Pancreas (tissue), 10 donors: ENCODE measurements around the gene OSBPL6. TPM values are rescaled to one million over a fixed set of nuclear protein-coding genes. Genes with fewer than 3 reads are reported as not detected.

Source experiments
- ATAC-seq, 4 donors: fragments of 200-7000 bp; cut with Tn5 transposase; one replicate each; pipeline versions ENCODE4 v1.8.0 to v1.9.1; 2020; ENCODE audit warnings: mild to moderate bottlenecking in 4 of 4, moderate library complexity in 4 of 4
- DNase-seq, 6 donors: peaks; one replicate each; pipeline ENCODE4 v3.0.0-alpha.2; 2020
- FAIRE-seq: peaks from 2 replicates; lab custom pipeline; 2012; peaks lifted over from hg19 to GRCh38; lab: Jason Lieb, UNC
- H3K27ac ChIP-seq, 4 donors: fragments of 200-600 bp; sonication (generic); 1 replicate in 3 of 4; 2 replicates in 1 of 4; pipeline versions ENCODE4 v1.5.0 to v1.8.0; 2020
- H3K27me3 ChIP-seq, 4 donors: fragments of 200-600 bp; one replicate each; pipeline ENCODE4 v1.8.0; 2021
- H3K36me3 ChIP-seq, 3 donors: fragments of 200-600 bp; sonication (generic) in 1 of 3; one replicate each; pipeline versions ENCODE4 v1.5.0 to v1.8.0; 2020 to 2021
- H3K4me1 ChIP-seq, 3 donors: fragments of 200-600 bp; one replicate each; pipeline ENCODE4 v1.8.0; 2021
- H3K4me3 ChIP-seq, 4 donors: fragments of 200-600 bp; sonication (generic) in 2 of 4; one replicate each; pipeline versions ENCODE4 v1.5.0 to v1.8.0; 2020 to 2021
- H3K9me3 ChIP-seq, 4 donors: fragments of 200-600 bp; one replicate each; pipeline ENCODE4 v1.8.0; 2021
- WGBS, 2 donors: extraction: QIAGEN DNeasy Blood & Tissue Kit; methylation state at CpG; one replicate each; pipeline ENCODE4 v1.1.7; 2013; 5-methylcytosine and 5-hydroxymethylcytosine counted together
- intact Hi-C, 3 donors: fragments of 100-400 bp; cut with DNase I; formaldehyde crosslinking; loops; one replicate each; pipeline versions ENCODE4 v1.11.1 to v1.14.2; 2022
- polyA plus RNA-seq, 2 donors: library from polyadenylated mRNA; stranded (reverse); fragments of 200-250 nt; gene quantifications; one replicate each; pipeline ENCODE4 v1.2.3, GENCODE V29; 2013
- total RNA-seq, 6 donors: library from RNA; stranded (reverse); fragmentation: NEBNext Ultra II Directional in 4 of 6; extraction: Animal tissue kit (Norgen Biotek cat#: 25700) in 4 of 6; gene quantifications; one replicate each; pipeline versions ENCODE4 v1.2.1 to v1.2.4, GENCODE V29; 2021 to 2023
- TF ChIP-seq, protein P1 (sequence below), 4 donors: fragments of 200-600 bp; sonication (generic) in 3 of 4; IDR thresholded peaks; one replicate each; pipeline versions ENCODE4 v1.5.0 to v1.8.0; 2021; ENCODE audit warnings: antibody characterized with exemption in 4 of 4
- donor health status: healthy with polysubstance abuse.
- donor health status: DM: no; HTN: no; CAD: no; lungs with moderate emphysema.
- donor health status: DM: no; HTN: no; CAD: no.
- donor health status: control.
- donor health status: control.
- donor health status: Bipolar disorder and iron deficiency.
- donor health status: DM: yes; HTN: yes; CAD: no.
- donor health status: DM: no; HTN: no; CAD: no.
- donor health status: DM: no; HTN: no; CAD: no.
- donor health status: DM: yes; HTN: yes; CAD: no.

OSBPL6 gene
- total and polyA plus RNA-seq, 8 donors, result 0.30 to 1.4 (median 0.79) TPM

DNA sequence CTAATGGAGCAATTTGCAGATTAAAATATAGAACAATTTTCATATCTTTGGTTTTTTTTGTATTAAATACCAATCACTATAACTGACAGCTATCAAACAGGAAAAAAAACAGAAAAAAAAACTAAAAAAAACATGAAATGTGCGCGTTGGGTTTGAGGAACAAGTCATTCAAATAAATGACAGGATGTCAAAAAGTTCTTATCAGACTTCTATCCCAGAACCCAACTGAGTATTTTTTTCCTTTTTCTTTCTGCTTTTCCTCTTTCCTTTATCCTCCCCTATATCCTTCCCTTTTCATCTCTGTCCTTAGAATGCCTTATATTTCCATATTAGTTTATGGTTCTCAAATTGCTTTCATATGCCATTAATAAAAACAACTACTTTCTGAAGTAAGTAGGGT lies 242.3 kb downstream of the OSBPL6 start:
- Histone ChIP-seq H3K4me1 (peaks cover 0 to 5% (median 5%) of the 10 kb centered on the region in 3 donors), H3K4me3 (no peak overlapping the region), H3K27ac (no peak overlapping the region), H3K36me3 (peaks cover 0 to 54% (median 15%) of the 10 kb centered on the region in 3 donors), H3K27me3 (no peaks in the 10 kb centered on the region), H3K9me3 (no peaks in the 10 kb centered on the region)
- intact Hi-C loops, result no loop called here
- FAIRE-seq, result no peak
- ATAC-seq, result no peak
- no peak for DNase-seq
- TF ChIP-seq, protein P1, sequence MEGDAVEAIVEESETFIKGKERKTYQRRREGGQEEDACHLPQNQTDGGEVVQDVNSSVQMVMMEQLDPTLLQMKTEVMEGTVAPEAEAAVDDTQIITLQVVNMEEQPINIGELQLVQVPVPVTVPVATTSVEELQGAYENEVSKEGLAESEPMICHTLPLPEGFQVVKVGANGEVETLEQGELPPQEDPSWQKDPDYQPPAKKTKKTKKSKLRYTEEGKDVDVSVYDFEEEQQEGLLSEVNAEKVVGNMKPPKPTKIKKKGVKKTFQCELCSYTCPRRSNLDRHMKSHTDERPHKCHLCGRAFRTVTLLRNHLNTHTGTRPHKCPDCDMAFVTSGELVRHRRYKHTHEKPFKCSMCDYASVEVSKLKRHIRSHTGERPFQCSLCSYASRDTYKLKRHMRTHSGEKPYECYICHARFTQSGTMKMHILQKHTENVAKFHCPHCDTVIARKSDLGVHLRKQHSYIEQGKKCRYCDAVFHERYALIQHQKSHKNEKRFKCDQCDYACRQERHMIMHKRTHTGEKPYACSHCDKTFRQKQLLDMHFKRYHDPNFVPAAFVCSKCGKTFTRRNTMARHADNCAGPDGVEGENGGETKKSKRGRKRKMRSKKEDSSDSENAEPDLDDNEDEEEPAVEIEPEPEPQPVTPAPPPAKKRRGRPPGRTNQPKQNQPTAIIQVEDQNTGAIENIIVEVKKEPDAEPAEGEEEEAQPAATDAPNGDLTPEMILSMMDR (IDR thresholded peaks at IDR 0.05), result no peak
- 82 to 84% methylated on average over 2 of the region's 2 CpGs for WGBS, 2 donors

DNA sequence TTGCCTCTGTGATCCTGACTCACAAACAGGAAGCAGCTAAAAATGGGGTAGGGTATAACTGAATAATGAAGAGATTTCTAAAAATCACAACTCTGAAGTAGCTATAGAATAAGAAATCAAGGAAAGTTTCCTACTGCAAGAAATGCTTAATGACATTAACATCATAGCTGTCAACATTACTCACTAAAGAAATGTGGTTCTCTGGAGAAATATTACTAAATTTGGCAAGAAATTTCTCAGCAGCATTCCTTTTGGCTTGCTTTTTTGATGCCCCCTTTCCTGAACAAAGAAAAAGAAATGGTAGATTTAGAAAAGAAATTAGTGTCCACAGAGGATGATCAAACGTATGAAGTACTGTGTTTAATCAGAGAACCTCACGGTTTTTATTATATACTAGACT lies 247.1 kb downstream of the OSBPL6 start:
- DNase-seq, result no peak
- 83 to 87% methylated on average over 2 of the region's 2 CpGs for WGBS, 2 donors
- no peak for ATAC-seq
- no peak overlapping the region for H3K4me3 ChIP-seq
- FAIRE-seq, result no peak
- peaks cover 3 to 52% (median 7%) of the 10 kb centered on the region in 3 donors for H3K36me3 ChIP-seq
- no peaks in the 10 kb centered on the region for H3K27me3 ChIP-seq
- no peak overlapping the region for H3K27ac ChIP-seq
- intact Hi-C loops, result no loop called here
- TF ChIP-seq, protein P1 (IDR thresholded peaks at IDR 0.05), result no peak
- peaks cover 0 to 5% (median 5%) of the 10 kb centered on the region in 3 donors for H3K4me1 ChIP-seq
- H3K9me3 ChIP-seq, result no peaks in the 10 kb centered on the region

DNA sequence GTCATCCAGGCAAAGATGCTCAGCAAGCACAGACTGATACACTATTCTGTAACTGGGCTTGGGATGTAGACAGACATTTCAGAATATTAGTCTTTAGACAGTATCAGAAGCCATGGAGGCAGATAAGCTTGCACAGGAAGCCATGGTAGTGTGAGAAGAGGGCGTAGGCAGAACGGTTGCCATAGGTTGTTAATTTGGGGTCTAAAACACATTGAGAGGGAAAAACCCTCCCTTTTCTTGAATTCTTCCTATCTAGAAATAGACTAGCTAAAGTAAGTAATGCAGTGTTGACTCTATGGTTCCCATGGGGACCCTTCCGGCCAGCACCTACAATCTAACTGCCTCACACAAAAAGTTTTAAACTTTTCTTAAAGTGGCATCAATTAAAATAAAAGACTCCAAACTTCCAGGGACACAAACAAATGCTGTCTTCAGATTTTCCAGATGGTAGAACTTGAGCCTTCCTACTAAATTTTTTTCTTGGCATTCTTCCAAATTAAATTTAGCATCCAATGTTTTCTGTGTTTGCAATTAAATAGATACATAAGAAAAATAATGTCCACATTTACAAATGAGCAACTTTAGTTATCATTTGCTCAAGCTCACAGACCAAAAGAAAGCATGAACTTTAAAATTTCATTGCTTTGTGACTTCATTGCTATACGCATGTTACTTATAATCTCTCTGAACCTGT lies 254.8 kb downstream of the OSBPL6 start:
- Histone ChIP-seq H3K4me1 (peaks cover 10 to 22% (median 14%) of the 10 kb centered on the region in 3 donors), H3K4me3 (peak overlapping the region in 3 of 4 donors; percentile 83 to 98 (median 88)), H3K9me3 (no peaks in the 10 kb centered on the region), H3K27ac (peak overlapping the region in 3 of 4 donors; percentile 92 to 99 (median 96)), H3K27me3 (no peaks in the 10 kb centered on the region), H3K36me3 (peaks cover 0 to 15% (median 6%) of the 10 kb centered on the region in 3 donors)
- ATAC-seq (no peak), FAIRE-seq (no peak), DNase-seq (no peak)
- WGBS, 2 donors, result 67 to 82% methylated on average over 4 of the region's 4 CpGs
- intact Hi-C loops, result no loop called here
- TF ChIP-seq, protein P1 (IDR thresholded peaks at IDR 0.05), result no peak

DNA sequence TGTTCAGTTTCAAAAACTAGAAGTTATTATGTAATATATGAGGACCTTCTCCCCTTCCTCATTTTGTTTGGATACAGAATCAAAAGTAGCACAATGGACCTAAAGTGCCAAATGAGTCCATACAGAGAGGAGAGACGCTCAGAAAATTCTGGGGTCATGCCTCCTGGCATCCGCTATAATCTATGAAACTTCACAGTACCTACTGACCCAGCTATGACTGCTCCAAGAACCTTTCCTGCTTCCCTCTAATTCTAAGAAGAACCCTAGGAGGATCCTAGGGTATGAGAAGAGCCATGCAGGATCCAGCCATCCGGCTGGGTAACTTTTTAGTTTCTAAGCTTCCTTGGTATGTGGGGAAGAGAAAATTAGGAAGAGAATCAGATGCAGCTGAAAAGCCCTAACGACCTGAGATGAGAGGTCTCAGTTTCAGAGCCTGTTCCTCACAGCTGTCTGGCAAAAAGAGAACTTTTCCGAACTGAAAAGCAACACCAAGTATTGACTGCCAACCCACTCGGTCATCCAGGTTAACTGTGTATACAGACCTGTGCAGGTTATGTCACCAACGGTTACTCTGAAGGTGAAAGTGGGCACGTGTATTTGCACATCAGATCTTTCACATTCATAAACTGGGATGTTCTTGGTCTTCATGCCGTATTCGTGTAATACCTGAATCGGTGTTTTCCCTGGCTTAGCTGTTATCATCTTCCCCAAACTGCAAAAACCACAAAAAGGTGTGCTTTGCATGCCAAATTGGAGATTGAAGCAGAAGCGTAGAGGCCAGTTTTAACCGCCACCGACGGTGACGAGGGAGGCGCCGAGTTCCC lies 255.6 kb downstream of the OSBPL6 start:
- peaks cover 10 to 22% (median 14%) of the 10 kb centered on the region in 3 donors for H3K4me1 ChIP-seq
- WGBS, 2 donors, result 3 to 4% methylated on average over 18 of the region's 18 CpGs
- H3K27me3 ChIP-seq, result no peaks in the 10 kb centered on the region
- TF ChIP-seq, protein P1 (IDR thresholded peaks at IDR 0.05), result no peak
- DNase-seq (peak in 3 of 6 donors; percentile 34 to 45 (median 38)), ATAC-seq (peak; percentile 6 to 15 (median 8)), FAIRE-seq (no peak)
- intact Hi-C loops, result no loop called here
- peak overlapping the region; percentile 92 to 99 (median 95) for H3K27ac ChIP-seq
- no peaks in the 10 kb centered on the region for H3K9me3 ChIP-seq
- H3K36me3 ChIP-seq, result peaks cover 0 to 14% (median 6%) of the 10 kb centered on the region in 3 donors
- H3K4me3 ChIP-seq, result peak overlapping the region; percentile 47 to 98 (median 86)
